Ovary (tissue), 3 donors: ENCODE measurements around the gene AGPS.

Experiments used
- POLR2A ChIP-seq: fragments of 450-650 bp; IDR thresholded peaks from one replicate; pipeline ENCODE4 v1.6.1; 2017; ENCODE audit warnings: antibody characterized with exemption, mild to moderate bottlenecking, moderate library complexity
- TF ChIP-seq, protein P1 (sequence below), 3 donors: fragments of 450-650 bp in 2 of 3; fragments of 200-600 bp in 1 of 3; IDR thresholded peaks; one replicate each; pipeline versions ENCODE4 v1.5.1 to v1.8.0; 2016 to 2022; ENCODE audit warnings: antibody characterized with exemption in 3 of 3, mild to moderate bottlenecking in 1 of 3
- donor health status: DM: no; HTN: no; CAD: no.

GRCh38 chr2:177542396-177542795 lies 149.8 kb downstream of the AGPS start:
- TF ChIP-seq, protein P1, sequence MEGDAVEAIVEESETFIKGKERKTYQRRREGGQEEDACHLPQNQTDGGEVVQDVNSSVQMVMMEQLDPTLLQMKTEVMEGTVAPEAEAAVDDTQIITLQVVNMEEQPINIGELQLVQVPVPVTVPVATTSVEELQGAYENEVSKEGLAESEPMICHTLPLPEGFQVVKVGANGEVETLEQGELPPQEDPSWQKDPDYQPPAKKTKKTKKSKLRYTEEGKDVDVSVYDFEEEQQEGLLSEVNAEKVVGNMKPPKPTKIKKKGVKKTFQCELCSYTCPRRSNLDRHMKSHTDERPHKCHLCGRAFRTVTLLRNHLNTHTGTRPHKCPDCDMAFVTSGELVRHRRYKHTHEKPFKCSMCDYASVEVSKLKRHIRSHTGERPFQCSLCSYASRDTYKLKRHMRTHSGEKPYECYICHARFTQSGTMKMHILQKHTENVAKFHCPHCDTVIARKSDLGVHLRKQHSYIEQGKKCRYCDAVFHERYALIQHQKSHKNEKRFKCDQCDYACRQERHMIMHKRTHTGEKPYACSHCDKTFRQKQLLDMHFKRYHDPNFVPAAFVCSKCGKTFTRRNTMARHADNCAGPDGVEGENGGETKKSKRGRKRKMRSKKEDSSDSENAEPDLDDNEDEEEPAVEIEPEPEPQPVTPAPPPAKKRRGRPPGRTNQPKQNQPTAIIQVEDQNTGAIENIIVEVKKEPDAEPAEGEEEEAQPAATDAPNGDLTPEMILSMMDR (IDR thresholded peaks at IDR 0.05) = no peak
- no peak for TF ChIP-seq POLR2A
